Mesenchymal stem cell (in vitro differentiated cells and primary cell): ENCODE data around the gene DUSP1.
A peak's percentile ranks its signal among the peaks of the same experiment; 100 is the strongest.

Source experiments
- DNase-seq: peaks from one replicate; pipeline ENCODE4 v3.0.0-alpha.2; 2013
- H2AFZ ChIP-seq: one replicate; pipeline ENCODE4 v1.6.1; 2013; ENCODE audit warnings: low read depth, mild to moderate bottlenecking, control low read depth, inconsistent platforms, low read length, moderate library complexity
- H2AK5ac ChIP-seq: 2 replicates; pipeline ENCODE4 v1.6.1; 2013; ENCODE audit warnings: low read length, moderate library complexity, mild to moderate bottlenecking, inconsistent platforms; ENCODE audit not compliant: severe bottlenecking
- H2BK120ac ChIP-seq: one replicate; pipeline ENCODE4 v1.6.1; 2013; ENCODE audit warnings: low read depth, mild to moderate bottlenecking, inconsistent platforms, low read length, moderate library complexity
- H2BK12ac ChIP-seq, 2 experiments: one replicate each; pipeline ENCODE4 v1.6.1; 2013; ENCODE audit warnings: inconsistent platforms in 2 of 2, low read length in 2 of 2, mild to moderate bottlenecking in 2 of 2, moderate library complexity in 2 of 2, control low read depth in 1 of 2
- H2BK15ac ChIP-seq: one replicate; pipeline ENCODE4 v1.6.1; 2013; ENCODE audit warnings: mild to moderate bottlenecking, low read depth, inconsistent platforms; ENCODE audit not compliant: poor library complexity, severe bottlenecking
- H2BK5ac ChIP-seq: 2 replicates; pipeline ENCODE4 v1.6.1; 2013; ENCODE audit warnings: low read depth, mild to moderate bottlenecking, low read length, control low read depth, inconsistent platforms; ENCODE audit not compliant: poor library complexity, severe bottlenecking
- H3K14ac ChIP-seq, 2 experiments: one replicate each; pipeline ENCODE4 v1.6.1; 2013; ENCODE audit warnings: inconsistent platforms in 2 of 2, low read length in 2 of 2, control low read depth in 1 of 2, mild to moderate bottlenecking in 1 of 2, moderate library complexity in 1 of 2
- H3K18ac ChIP-seq, 2 experiments: one replicate each; pipeline ENCODE4 v1.6.1; 2013; ENCODE audit warnings: inconsistent platforms in 2 of 2, low read length in 2 of 2, control low read depth in 1 of 2, low read depth in 1 of 2, mild to moderate bottlenecking in 1 of 2
- H3K23ac ChIP-seq, 2 experiments: one replicate each; pipeline ENCODE4 v1.6.1; 2013; ENCODE audit warnings: inconsistent platforms in 2 of 2, low read length in 2 of 2, mild to moderate bottlenecking in 2 of 2, moderate library complexity in 2 of 2, control low read depth in 1 of 2
- H3K27ac ChIP-seq: 2 replicates; pipeline ENCODE4 v1.5.1; 2013; ENCODE audit warnings: mild to moderate bottlenecking, moderate library complexity, low read length, control low read depth, inconsistent platforms; ENCODE audit not compliant: poor library complexity, severe bottlenecking
- H3K27me3 ChIP-seq, 2 experiments: 2 replicates each; pipeline versions ENCODE4 v1.6.1 to v1.7.0; 2013; ENCODE audit warnings: low read length in 2 of 2, mild to moderate bottlenecking in 2 of 2, moderate library complexity in 2 of 2, control low read depth in 1 of 2, inconsistent platforms in 1 of 2; ENCODE audit not compliant: control insufficient read depth in 1 of 2, insufficient read depth in 1 of 2
- H3K36me3 ChIP-seq, 2 experiments: 2 replicates each; pipeline versions ENCODE4 v1.6.1 to v1.7.0; 2013; ENCODE audit warnings: low read length in 2 of 2, control low read depth in 1 of 2, inconsistent platforms in 1 of 2, low read depth in 1 of 2, mild to moderate bottlenecking in 1 of 2; ENCODE audit not compliant: insufficient read depth in 2 of 2, control insufficient read depth in 1 of 2
- H3K4ac ChIP-seq, 2 experiments: one replicate each; pipeline ENCODE4 v1.6.1; 2013; ENCODE audit warnings: inconsistent platforms in 2 of 2, low read length in 2 of 2, mild to moderate bottlenecking in 2 of 2, moderate library complexity in 2 of 2, control low read depth in 1 of 2, low read depth in 1 of 2
- H3K4me1 ChIP-seq: 2 replicates; pipeline ENCODE4 v1.6.1; 2013; ENCODE audit warnings: low read depth, low read length, control low read depth; ENCODE audit not compliant: control insufficient read depth, insufficient read depth
- H3K4me2 ChIP-seq: 2 replicates; pipeline ENCODE4 v1.6.1; 2013; ENCODE audit warnings: low read length, mild to moderate bottlenecking, inconsistent platforms; ENCODE audit not compliant: poor library complexity, severe bottlenecking
- H3K4me3 ChIP-seq, 2 experiments: 2 replicates each; pipeline versions ENCODE4 v1.5.1 to v1.7.0; 2013; ENCODE audit warnings: low read length in 2 of 2, mild to moderate bottlenecking in 2 of 2, control low read depth in 1 of 2, low read depth in 1 of 2; ENCODE audit not compliant: insufficient read depth in 1 of 2
- H3K79me1 ChIP-seq: replicated peaks from 2 replicates; pipeline ENCODE4 v1.6.1; 2013; ENCODE audit warnings: mild to moderate bottlenecking, control low read depth, low read length, inconsistent platforms; ENCODE audit not compliant: poor library complexity, severe bottlenecking
- H3K9ac ChIP-seq: 2 replicates; pipeline ENCODE4 v1.7.0; 2013; ENCODE audit warnings: mild to moderate bottlenecking, low read length, moderate library complexity
- H3K9me3 ChIP-seq: 2 replicates; pipeline ENCODE4 v1.7.0; 2013; ENCODE audit warnings: mild to moderate bottlenecking, low read length; ENCODE audit not compliant: control insufficient read depth
- H4K8ac ChIP-seq: one replicate; pipeline ENCODE4 v1.6.1; 2013; ENCODE audit warnings: inconsistent platforms, mild to moderate bottlenecking, low read length, moderate library complexity
- H4K91ac ChIP-seq: one replicate; pipeline ENCODE4 v1.6.1; 2013; ENCODE audit warnings: mild to moderate bottlenecking, low read length, inconsistent platforms
- WGBS: methylation state at CpG from one replicate; pipeline ENCODE4 v1.1.7; 2013; ENCODE audit warnings: mixed read lengths; 5-methylcytosine and 5-hydroxymethylcytosine counted together

DUSP1 gene

GRCh38 chr5:172764861-172765765, 5.9 kb downstream of the DUSP1 start:
- peak overlapping the region; percentile 82 for H4K8ac ChIP-seq
- H2AK5ac ChIP-seq: no peak overlapping the region
- H3K4ac ChIP-seq: peak overlapping the region; percentile 66 to 92
- peak overlapping the region; percentile 54 for H2BK5ac ChIP-seq
- H2BK12ac ChIP-seq: peak overlapping the region in 1 of 2 experiments; percentile 97
- peak overlapping the region; percentile 17 to 93 for H3K4me3 ChIP-seq
- H2BK120ac ChIP-seq: peak overlapping the region; percentile 66
- H2BK15ac ChIP-seq: no peak overlapping the region
- H2AFZ ChIP-seq: peak overlapping the region; percentile 77
- peak overlapping the region in 1 of 2 experiments; percentile 84 for H3K23ac ChIP-seq
- 1% methylated on average over 21 of the region's 24 CpGs for WGBS
- no peaks in the 10 kb centered on the region for H3K27me3 ChIP-seq
- peaks cover 13% of the 10 kb centered on the region for H3K4me1 ChIP-seq
- H3K9me3 ChIP-seq: peaks cover 3% of the 10 kb centered on the region
- H3K4me2 ChIP-seq: peak overlapping the region; percentile 52
- peak overlapping the region; percentile 89 for H3K27ac ChIP-seq
- DNase-seq: peak; percentile 100
- H3K36me3 ChIP-seq: peaks cover 18 to 38% of the 10 kb centered on the region in 2 experiments
- no peaks in the 10 kb centered on the region for H3K79me1 ChIP-seq
- peak overlapping the region; percentile 8 for H4K91ac ChIP-seq
- peak overlapping the region in 1 of 2 experiments; percentile 69 for H3K14ac ChIP-seq
- peak overlapping the region; percentile 98 for H3K9ac ChIP-seq
- H3K18ac ChIP-seq: peak overlapping the region; percentile 37 to 88

GRCh38 chr5:172763120-172763464, 7.9 kb downstream of the DUSP1 start:
- H4K8ac ChIP-seq: no peak overlapping the region
- no peak overlapping the region for H3K14ac ChIP-seq
- WGBS: over 99% methylated on average over 11 of the region's 21 CpGs
- H3K18ac ChIP-seq: no peak overlapping the region
- H3K36me3 ChIP-seq: peaks cover 7 to 18% of the 10 kb centered on the region in 2 experiments
- no peaks in the 10 kb centered on the region for H3K79me1 ChIP-seq
- no peak overlapping the region for H2BK12ac ChIP-seq
- H3K27me3 ChIP-seq: no peaks in the 10 kb centered on the region
- no peak overlapping the region for H3K4ac ChIP-seq
- H3K4me3 ChIP-seq: no peak overlapping the region
- no peak overlapping the region for H3K23ac ChIP-seq
- H2BK5ac ChIP-seq: no peak overlapping the region
- no peak overlapping the region for H3K4me2 ChIP-seq
- peaks cover 15% of the 10 kb centered on the region for H3K4me1 ChIP-seq
- no peak overlapping the region for H4K91ac ChIP-seq
- DNase-seq: no peak
- peaks cover 8% of the 10 kb centered on the region for H3K9me3 ChIP-seq
- no peak overlapping the region for H2BK120ac ChIP-seq
- H2AK5ac ChIP-seq: no peak overlapping the region
- H2BK15ac ChIP-seq: no peak overlapping the region
- no peak overlapping the region for H3K9ac ChIP-seq
- no peak overlapping the region for H2AFZ ChIP-seq
- no peak overlapping the region for H3K27ac ChIP-seq

- 92% methylated on average over 29 of the region's 37 CpGs for WGBS
- Histone ChIP-seq H4K8ac (no peak overlapping the region), H3K23ac (no peak overlapping the region), H3K9ac (no peak overlapping the region), H3K4me2 (no peak overlapping the region), H2BK5ac (no peak overlapping the region), H3K9me3 (peaks cover 8% of the 10 kb centered on the region), H3K27ac (no peak overlapping the region), H3K4me3 (no peak overlapping the region), H3K14ac (no peak overlapping the region), H3K79me1 (no peaks in the 10 kb centered on the region), H4K91ac (peak overlapping the region; percentile 70), H3K4me1 (peaks cover 18% of the 10 kb centered on the region), H2BK120ac (no peak overlapping the region), H3K36me3 (peaks cover 3 to 12% of the 10 kb centered on the region in 2 experiments), H3K4ac (no peak overlapping the region), H2BK15ac (no peak overlapping the region), H3K27me3 (no peaks in the 10 kb centered on the region), H2BK12ac (peak overlapping the region in 1 of 2 experiments; percentile 58), H3K18ac (peak overlapping the region in 1 of 2 experiments; percentile 21), H2AFZ (no peak overlapping the region), H2AK5ac (no peak overlapping the region)
- DNase-seq: no peak
These were observed 8.5 kb downstream of the DUSP1 start for GRCh38 chr5:172762214-172763119.

- no peak overlapping the region for H2BK15ac ChIP-seq
- H3K4me2 ChIP-seq: no peak overlapping the region
- DNase-seq: no peak
- H3K9me3 ChIP-seq: peaks cover 8% of the 10 kb centered on the region
- H3K27ac ChIP-seq: no peak overlapping the region
- no peak overlapping the region for H2BK12ac ChIP-seq
- no peak overlapping the region for H3K9ac ChIP-seq
- no peak overlapping the region for H3K23ac ChIP-seq
- H3K79me1 ChIP-seq: no peaks in the 10 kb centered on the region
- no peak overlapping the region for H3K4me3 ChIP-seq
- no peaks in the 10 kb centered on the region for H3K36me3 ChIP-seq
- H2AK5ac ChIP-seq: no peak overlapping the region
- no peak overlapping the region for H2AFZ ChIP-seq
- no peak overlapping the region for H4K91ac ChIP-seq
- no peak overlapping the region for H3K18ac ChIP-seq
- no peak overlapping the region for H3K14ac ChIP-seq
- WGBS: 84% methylated on average over 2 of the region's 2 CpGs
- H3K27me3 ChIP-seq: no peaks in the 10 kb centered on the region
- no peak overlapping the region for H4K8ac ChIP-seq
- no peak overlapping the region for H2BK120ac ChIP-seq
- no peak overlapping the region for H3K4ac ChIP-seq
- no peak overlapping the region for H2BK5ac ChIP-seq
- peaks cover 17% of the 10 kb centered on the region for H3K4me1 ChIP-seq
These were observed 10.0 kb downstream of the DUSP1 start for GRCh38 chr5:172760959-172761358.
